NCI-H2107 (cell line): Measurements from ENCODE around the gene NUDT22.

Experiments used
- DNase-seq: peaks from one replicate; lab custom pipeline; 2025; lab: John Stamatoyannopoulos, UW

Gene NUDT22

DNA sequence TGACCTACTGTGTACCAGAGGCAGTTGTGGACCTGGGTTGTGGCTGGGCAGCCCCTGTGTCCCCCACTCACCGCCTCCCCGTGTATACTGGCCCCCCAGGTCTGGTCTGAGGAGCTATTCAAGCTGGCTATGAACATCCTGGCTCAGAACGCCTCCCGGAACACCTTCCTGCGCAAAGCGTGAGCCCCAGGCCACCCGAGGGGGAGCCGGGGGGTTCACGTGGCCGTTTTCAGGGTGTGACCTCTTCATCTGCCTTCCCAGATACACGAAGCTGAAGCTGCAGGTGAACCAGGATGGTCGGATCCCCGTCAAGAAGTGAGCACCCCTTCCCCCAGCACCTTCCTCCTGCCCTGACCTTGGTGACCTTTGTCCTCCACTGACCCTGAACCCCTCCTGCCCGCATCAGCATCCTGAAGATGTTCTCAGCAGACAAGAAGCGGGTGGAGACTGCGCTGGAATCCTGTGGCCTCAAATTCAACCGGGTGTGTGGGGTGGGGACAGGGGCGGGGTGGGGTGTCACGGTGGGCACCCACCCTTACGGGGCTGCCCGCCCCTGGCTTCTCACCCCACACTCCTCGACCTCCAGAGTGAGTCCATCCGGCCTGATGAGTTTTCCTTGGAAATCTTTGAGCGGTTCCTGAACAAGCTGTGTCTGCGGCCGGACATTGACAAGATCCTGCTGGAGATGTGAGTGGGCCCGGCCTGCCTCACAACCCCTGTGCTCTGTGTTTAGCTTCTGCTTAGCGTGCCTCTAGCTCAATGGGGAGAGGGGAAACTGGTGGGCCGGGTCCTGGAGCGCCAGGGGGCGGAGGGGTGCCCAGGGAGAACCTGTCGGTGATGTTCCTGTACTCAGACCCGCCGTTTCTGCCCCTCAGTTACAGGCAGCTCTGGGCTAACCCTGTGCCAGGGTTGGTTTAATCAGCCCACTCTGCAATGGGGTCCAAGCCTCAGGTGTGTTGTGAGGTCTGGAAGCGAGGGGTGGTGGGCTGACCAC is 29.4 kb downstream of the NUDT22 start:
- DNase-seq = no peak

DNA sequence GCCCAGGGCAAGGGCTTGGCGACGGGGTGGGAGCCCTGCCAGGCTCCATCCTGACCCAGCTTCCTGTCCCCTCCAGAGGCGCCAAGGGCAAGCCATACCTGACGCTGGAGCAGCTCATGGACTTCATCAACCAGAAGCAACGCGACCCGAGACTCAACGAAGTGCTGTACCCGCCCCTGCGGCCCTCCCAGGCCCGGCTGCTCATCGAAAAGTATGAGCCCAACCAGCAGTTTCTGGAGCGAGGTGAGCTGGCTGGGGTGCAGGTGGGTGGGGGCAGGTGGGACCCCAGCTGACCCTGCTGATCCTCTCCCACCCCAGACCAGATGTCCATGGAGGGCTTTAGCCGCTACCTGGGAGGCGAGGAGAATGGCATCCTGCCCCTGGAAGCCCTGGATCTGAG is 30.2 kb downstream of the NUDT22 start:
- no peak for DNase-seq

DNA sequence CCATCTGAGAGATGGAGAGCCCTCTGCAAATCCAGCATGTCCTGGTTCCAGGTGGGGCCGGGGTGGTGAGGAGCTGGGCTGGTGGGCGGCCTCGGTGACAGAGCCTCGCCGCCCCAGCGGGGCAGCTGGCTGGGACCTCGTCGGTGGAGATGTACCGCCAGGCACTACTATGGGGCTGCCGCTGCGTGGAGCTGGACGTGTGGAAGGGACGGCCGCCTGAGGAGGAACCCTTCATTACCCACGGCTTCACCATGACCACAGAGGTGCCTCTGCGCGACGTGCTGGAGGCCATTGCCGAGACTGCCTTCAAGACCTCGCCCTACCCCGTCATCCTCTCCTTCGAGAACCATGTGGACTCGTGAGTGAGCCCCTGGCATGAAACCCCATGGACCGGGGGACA is 32.3 kb downstream of the NUDT22 start:
- no peak for DNase-seq

DNA sequence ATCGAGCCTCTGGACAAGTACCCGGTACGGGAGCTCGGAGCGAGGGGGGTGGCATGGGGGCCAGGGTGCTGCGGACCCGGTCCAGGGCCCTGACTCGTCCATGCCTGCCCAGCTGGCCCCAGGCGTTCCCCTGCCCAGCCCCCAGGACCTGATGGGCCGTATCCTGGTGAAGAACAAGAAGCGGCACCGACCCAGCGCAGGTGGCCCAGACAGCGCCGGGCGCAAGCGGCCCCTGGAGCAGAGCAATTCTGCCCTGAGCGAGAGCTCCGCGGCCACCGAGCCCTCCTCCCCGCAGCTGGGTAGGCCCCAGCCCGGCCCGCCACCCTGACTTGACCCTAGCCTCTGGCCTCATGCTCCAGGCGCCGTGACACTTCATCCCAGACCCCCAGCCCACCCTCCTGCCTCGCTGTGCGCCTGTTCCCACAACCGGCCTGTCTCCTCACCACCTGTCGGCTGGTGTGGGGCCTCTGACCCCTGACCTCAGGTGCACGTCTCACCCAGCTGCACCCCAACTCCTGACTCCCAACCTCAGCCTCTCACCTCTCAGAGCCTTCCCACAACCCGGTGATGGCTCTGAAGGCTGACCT is 33.0 kb downstream of the NUDT22 start:
- DNase-seq = no peak

DNA sequence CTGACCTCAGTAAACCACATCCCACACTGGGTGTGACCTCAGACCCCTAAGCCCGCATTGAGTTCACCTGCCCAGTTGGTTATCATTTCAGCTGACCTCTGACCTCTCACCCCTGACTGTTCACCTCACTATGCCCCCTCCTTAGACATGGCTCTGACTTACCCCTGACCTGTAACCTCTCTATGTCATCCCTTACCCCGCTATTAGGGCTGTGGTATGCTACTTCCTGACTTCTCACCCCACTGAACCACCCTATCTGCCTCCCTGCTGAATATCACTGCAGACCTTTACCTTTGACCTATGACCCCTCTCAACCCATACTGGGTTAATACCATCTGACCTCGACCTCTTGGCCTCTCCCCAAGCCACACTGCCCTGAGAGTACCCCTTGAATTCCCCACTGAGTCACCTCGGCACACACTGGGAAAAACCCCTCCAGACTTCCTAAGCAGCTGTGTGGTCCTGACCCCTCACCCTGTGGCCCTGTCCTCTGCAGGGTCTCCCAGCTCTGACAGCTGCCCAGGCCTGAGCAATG is 33.5 kb downstream of the NUDT22 start:
- no peak for DNase-seq

DNA sequence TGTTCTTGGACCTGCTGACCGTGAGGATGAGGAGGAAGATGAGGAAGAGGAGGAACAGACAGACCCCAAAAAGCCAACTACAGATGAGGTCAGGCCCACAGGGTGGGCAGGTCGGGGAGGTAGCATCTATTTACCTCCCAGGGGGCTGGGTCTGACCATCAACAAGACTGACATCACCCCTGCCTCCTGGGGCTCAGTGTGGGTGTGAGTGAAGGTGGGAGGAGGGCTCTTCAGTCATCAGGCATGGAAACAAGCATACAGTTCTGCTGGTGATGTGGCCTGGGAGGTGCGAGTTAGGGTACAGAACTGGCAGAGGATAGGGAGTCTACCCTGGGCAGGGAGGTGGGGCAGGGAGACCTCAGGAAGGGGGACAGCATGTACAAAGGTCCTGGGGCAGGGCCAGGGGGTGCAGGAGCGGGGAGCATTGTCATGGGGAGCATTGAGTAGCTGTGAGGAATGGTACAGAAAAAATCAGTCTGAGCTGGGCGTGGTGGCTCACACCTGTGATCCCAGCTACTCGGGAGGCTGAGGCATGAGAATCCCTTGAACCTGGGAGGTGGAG is 34.2 kb downstream of the NUDT22 start:
- DNase-seq = no peak

DNA sequence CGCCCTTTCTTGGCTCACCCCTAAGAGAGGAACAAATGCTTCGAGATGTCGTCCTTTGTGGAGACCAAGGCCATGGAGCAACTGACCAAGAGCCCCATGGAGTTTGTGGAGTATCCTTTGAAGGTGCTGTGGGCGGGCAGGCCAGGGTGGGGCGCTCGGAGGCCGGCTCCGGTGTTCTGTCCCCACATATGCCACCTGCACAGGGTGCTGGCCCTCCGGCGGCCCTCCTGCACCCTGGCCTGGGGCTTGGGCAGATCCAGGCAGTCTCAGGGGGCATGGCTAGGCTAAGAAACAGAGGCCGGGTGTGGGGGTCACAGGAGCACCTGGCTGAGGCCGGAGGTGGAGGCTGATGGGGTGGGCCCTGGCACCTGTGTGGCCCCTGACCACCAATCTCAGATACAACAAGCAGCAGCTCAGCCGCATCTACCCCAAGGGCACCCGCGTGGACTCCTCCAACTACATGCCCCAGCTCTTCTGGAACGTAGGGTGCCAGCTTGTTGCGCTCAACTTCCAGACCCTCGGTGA is 35.5 kb downstream of the NUDT22 start:
- DNase-seq = no peak

DNA sequence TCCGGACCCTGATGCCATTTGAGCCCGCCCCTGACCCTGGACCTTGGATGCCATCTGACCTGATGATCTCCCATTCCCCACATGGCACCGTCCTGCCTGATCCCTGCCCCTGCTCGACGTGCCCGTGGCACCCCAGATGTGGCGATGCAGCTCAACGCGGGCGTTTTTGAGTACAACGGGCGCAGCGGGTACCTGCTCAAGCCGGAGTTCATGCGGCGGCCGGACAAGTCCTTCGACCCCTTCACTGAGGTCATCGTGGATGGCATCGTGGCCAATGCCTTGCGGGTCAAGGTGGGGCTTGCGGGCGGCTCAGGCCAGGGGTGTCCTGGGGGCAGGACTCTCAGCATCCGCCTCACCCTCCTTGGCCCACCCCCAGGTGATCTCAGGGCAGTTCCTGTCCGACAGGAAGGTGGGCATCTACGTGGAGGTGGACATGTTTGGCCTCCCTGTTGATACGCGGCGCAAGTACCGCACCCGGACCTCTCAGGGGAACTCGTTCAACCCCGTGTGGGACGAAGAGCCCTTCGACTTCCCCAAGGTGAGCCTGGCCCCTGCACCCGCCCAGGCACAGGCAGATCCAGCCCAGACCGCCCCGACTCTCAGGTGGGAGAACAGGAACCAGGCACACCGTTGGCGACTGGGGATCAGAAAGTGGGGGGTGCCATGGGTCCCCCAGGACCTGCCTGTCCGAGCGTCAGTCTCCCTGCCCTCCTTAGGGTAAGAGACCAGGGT is 36.4 kb downstream of the NUDT22 start:
- DNase-seq = no peak

DNA sequence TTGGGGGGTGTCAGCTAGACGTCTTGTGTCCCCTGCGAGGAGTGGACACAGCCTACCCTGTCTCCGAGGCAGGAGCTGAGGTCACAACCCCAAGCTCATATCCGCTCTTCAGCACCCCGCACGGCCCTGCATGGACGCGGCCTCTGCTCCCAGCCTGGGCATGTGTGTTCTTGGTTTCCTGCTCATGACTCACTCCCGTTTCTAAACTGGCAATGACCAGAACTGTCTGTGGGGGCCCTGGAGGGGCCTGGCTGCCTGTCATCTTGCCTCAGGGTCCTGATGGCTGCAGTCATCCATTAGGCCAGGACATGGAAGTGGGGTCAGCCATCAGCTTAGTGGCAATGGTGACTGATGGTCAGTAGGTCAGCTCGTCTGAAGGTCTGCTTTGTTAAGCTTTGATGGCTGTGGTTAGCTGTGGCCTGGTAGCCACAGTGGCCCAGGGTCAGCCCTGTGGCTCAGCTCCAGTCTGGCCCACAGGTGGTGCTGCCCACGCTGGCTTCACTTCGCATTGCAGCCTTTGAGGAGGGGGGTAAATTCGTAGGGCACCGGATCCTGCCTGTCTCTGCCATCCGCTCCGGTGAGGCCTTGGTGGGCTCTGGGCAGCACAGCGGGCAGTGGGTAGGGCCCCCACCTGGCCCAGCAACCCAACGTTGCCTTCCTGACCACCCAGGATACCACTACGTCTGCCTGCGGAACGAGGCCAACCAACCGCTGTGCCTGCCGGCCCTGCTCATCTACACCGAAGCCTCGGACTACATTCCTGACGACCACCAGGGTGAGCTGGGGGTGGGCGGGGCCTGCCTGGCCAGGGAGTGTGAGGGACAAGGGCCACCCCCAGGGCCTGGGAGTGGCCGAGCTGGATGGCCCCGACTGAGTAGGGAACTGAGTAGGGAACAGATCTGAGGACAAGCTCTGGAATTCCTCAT is 37.2 kb downstream of the NUDT22 start:
- no peak for DNase-seq

DNA sequence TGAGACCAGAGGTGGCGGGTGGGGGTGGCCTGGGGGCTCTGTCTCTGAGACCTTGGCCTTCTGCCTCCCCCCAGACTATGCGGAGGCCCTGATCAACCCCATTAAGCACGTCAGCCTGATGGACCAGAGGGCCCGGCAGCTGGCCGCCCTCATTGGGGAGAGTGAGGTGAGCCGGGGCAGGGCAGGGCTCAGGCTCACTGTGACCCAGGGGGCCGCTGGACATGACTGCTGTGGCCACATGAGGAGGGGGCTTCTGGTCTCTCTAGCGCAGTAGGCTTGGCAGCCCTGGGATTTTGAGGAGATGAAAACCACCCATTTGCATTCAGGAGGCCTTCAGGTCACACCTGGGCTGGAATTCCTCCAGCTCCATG is 37.9 kb downstream of the NUDT22 start:
- no peak for DNase-seq

DNA sequence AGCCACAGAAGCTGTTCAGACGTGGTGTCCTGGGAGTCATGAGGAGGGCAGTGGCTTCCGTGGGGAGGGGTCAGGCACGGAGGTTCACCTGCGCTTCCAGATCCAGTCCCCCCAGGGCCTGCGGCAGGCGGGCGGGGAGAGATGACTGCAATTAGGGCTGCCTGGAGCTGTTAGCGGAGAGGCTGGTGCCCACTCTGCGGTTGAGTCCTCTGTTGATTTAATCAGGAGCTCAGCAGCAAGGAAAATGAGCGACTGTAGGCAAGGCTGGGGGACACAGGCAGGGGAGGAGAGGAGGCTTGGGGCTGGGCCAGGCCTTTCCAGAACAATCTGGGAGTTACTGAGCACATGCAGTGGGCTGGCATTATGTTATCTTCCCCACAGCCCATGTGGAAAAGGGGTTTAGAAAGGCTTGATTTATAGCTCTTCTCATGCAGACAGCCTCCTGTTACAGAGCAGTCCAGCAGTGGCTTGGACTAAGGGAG is 38.3 kb downstream of the NUDT22 start:
- DNase-seq = peak; percentile 59

DNA sequence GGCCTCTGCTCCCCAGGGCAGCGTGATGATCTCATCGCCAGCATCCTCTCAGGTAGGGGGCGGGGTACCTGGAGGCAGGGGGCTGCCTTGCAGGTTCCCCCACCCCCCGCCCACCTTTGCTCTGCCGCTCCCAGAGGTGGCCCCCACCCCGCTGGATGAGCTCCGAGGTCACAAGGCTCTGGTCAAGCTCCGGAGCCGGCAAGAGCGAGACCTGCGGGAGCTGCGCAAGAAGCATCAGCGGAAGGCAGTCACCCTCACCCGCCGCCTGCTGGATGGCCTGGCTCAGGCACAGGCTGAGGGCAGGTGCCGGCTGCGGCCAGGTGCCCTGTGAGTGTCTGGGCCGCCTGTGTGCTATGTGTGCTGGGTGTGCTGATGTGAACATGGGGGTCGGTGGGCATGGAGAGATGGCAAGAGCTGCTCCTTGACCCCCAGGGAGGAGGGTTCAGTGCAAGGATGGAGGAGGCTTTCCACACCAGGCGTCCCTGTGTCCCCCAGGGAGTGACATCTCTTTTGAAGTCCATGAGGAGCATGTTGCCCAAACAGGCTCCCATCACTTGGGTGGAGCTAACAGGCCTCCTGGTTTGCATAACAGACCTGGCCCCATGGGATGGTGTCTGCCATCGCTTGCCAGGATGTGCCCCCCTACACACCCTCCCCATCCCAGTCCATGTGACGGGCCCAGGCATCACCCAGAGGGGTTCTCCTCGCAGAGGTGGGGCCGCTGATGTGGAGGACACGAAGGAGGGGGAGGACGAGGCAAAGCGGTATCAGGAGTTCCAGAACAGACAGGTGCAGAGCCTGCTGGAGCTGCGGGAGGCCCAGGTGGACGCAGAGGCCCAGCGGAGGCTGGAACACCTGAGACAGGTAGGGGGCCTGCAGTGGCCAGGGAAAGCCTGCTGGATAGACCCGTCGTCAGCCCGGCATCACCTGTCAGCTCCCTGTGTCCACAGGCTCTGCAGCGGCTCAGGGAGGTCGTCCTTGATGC is 39.4 kb downstream of the NUDT22 start:
- DNase-seq = no peak

DNA sequence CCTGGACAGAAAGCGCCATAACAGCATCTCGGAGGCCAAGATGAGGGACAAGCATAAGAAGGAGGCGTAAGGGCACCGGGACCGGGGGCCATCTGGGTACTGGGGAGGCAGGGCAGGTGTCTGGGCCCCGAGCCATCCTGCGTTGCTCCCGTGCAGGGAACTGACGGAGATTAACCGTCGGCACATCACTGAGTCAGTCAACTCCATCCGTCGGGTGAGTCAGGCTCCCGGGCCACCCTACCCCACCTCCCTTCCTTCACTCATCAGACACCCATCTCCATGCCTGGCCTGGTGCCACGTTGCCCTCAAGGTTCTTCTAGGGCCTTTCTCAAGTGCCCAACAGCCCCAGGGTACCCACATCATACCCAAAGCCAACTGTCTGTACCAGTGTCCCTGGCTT is 40.3 kb downstream of the NUDT22 start:
- no peak for DNase-seq

DNA sequence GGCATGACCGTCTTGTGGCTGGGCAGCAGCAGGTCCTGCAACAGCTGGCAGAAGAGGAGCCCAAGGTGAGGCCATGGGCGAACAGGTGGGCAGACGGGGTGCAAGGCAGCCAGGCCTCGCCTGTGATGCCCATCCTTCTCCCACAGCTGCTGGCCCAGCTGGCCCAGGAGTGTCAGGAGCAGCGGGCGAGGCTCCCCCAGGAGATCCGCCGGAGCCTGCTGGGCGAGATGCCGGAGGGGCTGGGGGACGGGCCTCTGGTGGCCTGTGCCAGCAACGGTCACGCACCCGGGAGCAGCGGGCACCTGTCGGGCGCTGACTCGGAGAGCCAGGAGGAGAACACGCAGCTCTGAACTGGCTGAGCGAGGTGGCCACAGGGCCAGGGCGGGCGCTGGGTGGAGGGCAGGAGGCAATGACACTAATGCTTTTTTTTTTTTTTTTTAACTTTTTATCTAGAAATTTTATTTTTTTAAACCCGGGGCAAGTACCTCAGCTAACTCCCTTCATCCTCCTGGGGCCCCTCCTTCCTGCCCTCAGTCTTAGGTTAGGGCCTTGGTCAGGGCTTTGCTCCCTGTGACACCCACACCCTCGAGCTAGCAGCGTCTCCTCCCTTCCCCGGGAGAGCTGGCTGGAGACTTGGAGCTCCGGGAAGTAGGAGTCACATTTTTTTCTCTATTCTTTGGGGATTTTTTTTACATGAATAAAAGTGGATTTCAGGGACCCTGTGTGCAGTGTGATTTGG is 41.3 kb downstream of the NUDT22 start:
- peak; percentile 33 for DNase-seq

DNA sequence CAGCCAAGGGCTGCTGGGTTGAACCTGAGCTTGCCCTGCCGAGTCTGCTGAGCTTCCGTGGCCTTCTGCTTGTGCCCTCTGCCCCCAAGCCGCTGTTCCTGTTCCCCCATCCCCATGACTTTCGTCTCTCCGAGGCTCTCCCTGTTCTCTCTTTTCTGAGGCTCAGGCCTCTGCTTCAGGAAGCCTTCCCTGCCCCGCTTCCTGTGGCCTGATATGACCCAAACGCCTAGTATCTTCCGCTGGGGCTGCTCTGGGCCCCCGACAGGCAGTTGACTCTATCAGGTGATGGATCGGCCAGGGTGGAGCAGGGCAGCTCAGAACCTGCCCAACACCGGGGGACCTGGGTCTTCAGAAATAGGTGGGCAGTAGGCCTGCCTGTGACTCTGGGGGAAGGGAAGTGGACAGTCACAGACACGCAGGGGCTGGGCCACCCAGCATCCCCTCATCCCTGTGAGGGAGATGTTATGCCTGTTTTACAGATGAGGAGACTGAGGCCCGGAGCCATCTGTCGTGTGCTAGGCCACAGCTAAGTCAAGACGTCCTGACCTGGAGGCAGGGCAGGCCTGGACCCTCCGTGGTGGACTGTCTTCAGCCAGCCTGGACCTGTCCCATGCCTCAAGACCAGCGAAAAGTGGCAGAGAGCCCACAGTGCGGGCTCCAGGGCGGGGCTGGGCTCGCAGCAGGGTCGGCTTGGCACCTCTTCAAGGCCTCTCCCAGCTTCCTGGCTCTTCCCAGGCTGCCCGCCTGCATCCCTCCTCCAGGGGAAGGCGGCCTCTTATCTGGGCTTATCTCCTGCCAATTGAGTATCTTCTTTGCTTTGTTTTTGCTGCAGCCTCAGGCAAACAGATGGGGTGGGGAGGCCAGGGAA is 42.2 kb downstream of the NUDT22 start:
- DNase-seq = no peak

DNA sequence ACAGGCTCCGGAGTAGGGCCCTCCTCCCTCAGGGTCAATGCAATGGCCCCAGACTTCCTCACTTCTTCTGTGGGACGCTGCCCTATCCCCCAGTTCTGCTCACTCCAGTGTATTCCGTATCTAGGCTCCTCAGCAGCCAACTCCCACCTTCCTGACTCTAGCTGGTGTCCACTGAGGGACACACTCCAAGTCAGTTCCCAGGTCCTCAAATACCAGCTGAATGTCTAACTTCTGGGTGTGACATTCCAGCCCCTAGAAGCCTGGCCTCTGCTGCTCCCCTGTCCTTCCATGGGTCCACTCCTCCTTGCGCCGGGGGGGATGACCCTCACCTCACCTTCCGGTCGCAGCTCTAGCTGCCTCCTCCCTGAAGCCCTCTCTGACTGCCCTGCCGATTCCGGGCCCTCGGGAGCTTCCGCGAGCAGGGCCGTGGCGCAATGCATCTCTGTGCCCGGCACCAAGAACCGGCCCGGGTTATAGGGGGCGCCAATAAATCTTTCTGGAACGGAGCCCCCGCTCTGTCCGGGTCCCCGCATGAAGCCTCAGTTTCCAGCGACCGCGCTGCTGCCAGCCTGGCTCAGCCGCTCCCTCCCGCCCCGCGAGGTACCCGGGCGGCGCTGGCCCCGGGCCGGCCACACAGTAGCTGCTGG is 42.9 kb downstream of the NUDT22 start:
- no peak for DNase-seq

DNA sequence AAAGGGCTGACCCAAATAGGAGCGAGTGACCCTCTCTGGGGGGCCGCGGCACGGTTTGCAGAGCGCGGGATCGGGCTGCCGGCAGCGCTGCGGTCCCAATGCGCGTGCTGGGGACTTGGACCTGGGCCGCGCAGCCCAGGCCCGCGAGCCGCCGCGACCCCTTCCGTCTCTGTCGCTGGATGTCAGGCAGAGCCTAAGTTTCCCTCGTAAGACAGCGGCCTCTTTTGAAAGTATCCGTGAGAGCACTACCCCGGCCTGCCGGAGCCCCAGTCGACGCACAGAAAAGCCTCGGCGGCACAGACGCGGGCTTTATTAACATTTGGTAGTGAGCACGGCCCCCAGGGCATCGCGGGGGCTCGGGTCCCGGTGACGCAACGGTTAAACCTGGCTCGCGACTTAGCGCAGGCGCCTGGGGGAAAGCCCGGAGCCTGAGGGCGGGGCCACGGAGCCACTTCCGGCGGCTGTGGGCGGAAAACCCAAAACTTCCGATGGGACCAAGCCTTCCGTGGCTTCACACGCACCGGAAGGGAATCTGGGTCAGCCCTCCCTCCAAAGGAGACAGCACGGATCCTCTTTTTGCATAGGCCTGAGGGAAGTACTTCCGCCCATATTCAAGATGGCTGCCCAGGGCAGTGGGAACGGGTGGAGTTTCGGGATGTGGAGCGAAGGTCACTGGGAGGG is 43.6 kb downstream of the NUDT22 start:
- peak; percentile 90 for DNase-seq
